HEK293 (cell line): ENCODE results near the gene SSTR4.

ENCODE experiments used
- CTCF ChIA-PET: fragments of 350-600 bp; formaldehyde crosslinking; extraction: SDS; loops from one replicate; lab custom pipeline; 2021; ENCODE audit warnings: antibody characterized with exemption; lab: Yijun Ruan, JAX
- POLR2A ChIA-PET: fragments of 300-600 bp; formaldehyde crosslinking; extraction: SDS; loops from one replicate; lab custom pipeline; 2020; ENCODE audit warnings: antibody characterized with exemption, inconsistent platforms; lab: Yijun Ruan, JAX
- H3K27ac ChIP-seq: fragments of 200-500 bp; sonication (Bioruptor generic); 2 replicates; pipeline ENCODE4 v1.5.1; 2014; ENCODE audit warnings: low read depth, low read length, control low read depth, inconsistent platforms; ENCODE audit errors: extremely low read depth
- H3K36me3 ChIP-seq, 2 experiments: fragments of 200-500 bp in 1 of 2; sonication (Bioruptor generic) in 1 of 2; 1 replicate in 1 of 2; 2 replicates in 1 of 2; pipeline ENCODE4 v1.5.1; 2014 to 2017; ENCODE audit warnings: inconsistent platforms in 2 of 2, low read length in 2 of 2; ENCODE audit not compliant: control insufficient read depth in 2 of 2, insufficient read depth in 1 of 2
- H3K4me1 ChIP-seq: fragments of 200-500 bp; sonication (Bioruptor generic); 2 replicates; pipeline ENCODE4 v1.5.1; 2014; ENCODE audit warnings: mild to moderate bottlenecking, low read length, inconsistent platforms; ENCODE audit not compliant: control insufficient read depth, insufficient read depth
- H3K4me3 ChIP-seq: 2 replicates; pipeline ENCODE4 v1.5.1; 2011; ENCODE audit warnings: low read depth, mild to moderate bottlenecking, control low read depth, low read length, moderate library complexity
- H3K9me3 ChIP-seq: fragments of 200-500 bp; sonication (Bioruptor generic); 2 replicates; pipeline ENCODE4 v1.5.1; 2014; ENCODE audit warnings: low read depth, low read length, inconsistent platforms; ENCODE audit not compliant: control insufficient read depth, insufficient read depth
- KLF10 ChIP-seq: fragments of 450-650 bp; IDR thresholded peaks from 2 replicates; pipeline ENCODE4 v1.5.1; 2018; ENCODE audit warnings: missing biosample characterization, mild to moderate bottlenecking, missing genetic modification characterization
- RBAK ChIP-seq: fragments of 450-650 bp; formaldehyde crosslinking; IDR thresholded peaks from 2 replicates; pipeline ENCODE4 v1.5.1; 2016; ENCODE audit warnings: missing biosample characterization, missing genetic modification characterization
- TRIM28 ChIP-seq: IDR thresholded peaks from 2 replicates; pipeline ENCODE4 v1.6.1; 2011; ENCODE audit warnings: low read length, control low read depth, borderline replicate concordance
- ZEB2 ChIP-seq: fragments of 450-650 bp; formaldehyde crosslinking; IDR thresholded peaks from 2 replicates; pipeline ENCODE4 v1.5.1; 2016; ENCODE audit warnings: missing biosample characterization, missing genetic modification characterization
- ZNF112 ChIP-seq: fragments of 450-650 bp; formaldehyde crosslinking; IDR thresholded peaks from 2 replicates; pipeline ENCODE4 v1.5.0; 2017; ENCODE audit warnings: missing biosample characterization, missing genetic modification characterization
- ZNF157 ChIP-seq: fragments of 450-650 bp; formaldehyde crosslinking; IDR thresholded peaks from 2 replicates; pipeline ENCODE4 v1.5.1; 2016; ENCODE audit warnings: missing biosample characterization, missing genetic modification characterization
- ZNF169 ChIP-seq: fragments of 450-650 bp; formaldehyde crosslinking; IDR thresholded peaks from 2 replicates; pipeline ENCODE4 v1.5.1; 2016; ENCODE audit warnings: missing biosample characterization, missing genetic modification characterization
- ZNF202 ChIP-seq: fragments of 450-650 bp; formaldehyde crosslinking; IDR thresholded peaks from 2 replicates; pipeline ENCODE4 v1.5.1; 2016; ENCODE audit warnings: missing biosample characterization, missing genetic modification characterization, borderline replicate concordance
- ZNF311 ChIP-seq: fragments of 450-650 bp; formaldehyde crosslinking; IDR thresholded peaks from 2 replicates; pipeline ENCODE4 v1.5.1; 2017; ENCODE audit warnings: missing biosample characterization, missing genetic modification characterization, borderline replicate concordance
- ZNF391 ChIP-seq: fragments of 450-650 bp; formaldehyde crosslinking; IDR thresholded peaks from 2 replicates; pipeline ENCODE4 v1.5.1; 2016; ENCODE audit warnings: low read depth, missing biosample characterization, missing genetic modification characterization, borderline replicate concordance
- ZNF394 ChIP-seq: fragments of 450-650 bp; formaldehyde crosslinking; IDR thresholded peaks from 2 replicates; pipeline ENCODE4 v1.5.1; 2016; ENCODE audit warnings: missing biosample characterization, missing genetic modification characterization, mild to moderate bottlenecking, moderate library complexity, borderline replicate concordance
- ZNF416 ChIP-seq: fragments of 450-650 bp; formaldehyde crosslinking; IDR thresholded peaks from 2 replicates; pipeline ENCODE4 v1.5.1; 2016; ENCODE audit warnings: missing biosample characterization, missing genetic modification characterization
- ZNF473 ChIP-seq: fragments of 450-650 bp; formaldehyde crosslinking; IDR thresholded peaks from 2 replicates; pipeline ENCODE4 v1.5.1; 2017; ENCODE audit warnings: missing biosample characterization, missing genetic modification characterization
- ZNF521 ChIP-seq: fragments of 450-650 bp; formaldehyde crosslinking; IDR thresholded peaks from 2 replicates; pipeline ENCODE4 v1.5.1; 2017; ENCODE audit warnings: missing biosample characterization, mild to moderate bottlenecking, missing genetic modification characterization
- ZNF555 ChIP-seq: fragments of 450-650 bp; formaldehyde crosslinking; conservative IDR thresholded peaks from 2 replicates; pipeline ENCODE4 v1.5.1; 2017; ENCODE audit warnings: missing biosample characterization, mild to moderate bottlenecking, missing genetic modification characterization, inconsistent platforms
- ZNF560 ChIP-seq: fragments of 450-650 bp; formaldehyde crosslinking; IDR thresholded peaks from 2 replicates; pipeline ENCODE4 v1.5.1; 2017; ENCODE audit warnings: missing biosample characterization, missing genetic modification characterization, borderline replicate concordance
- ZNF561 ChIP-seq: fragments of 450-650 bp; IDR thresholded peaks from 2 replicates; pipeline ENCODE4 v1.5.1; 2018; ENCODE audit warnings: missing biosample characterization, missing genetic modification characterization, borderline replicate concordance
- ZNF837 ChIP-seq: fragments of 450-650 bp; formaldehyde crosslinking; IDR thresholded peaks from 2 replicates; pipeline ENCODE4 v1.5.1; 2016; ENCODE audit warnings: missing biosample characterization, missing genetic modification characterization
- ZNF843 ChIP-seq: fragments of 450-650 bp; formaldehyde crosslinking; IDR thresholded peaks from 2 replicates; pipeline ENCODE4 v1.5.1; 2016; ENCODE audit warnings: missing biosample characterization, missing genetic modification characterization
- ZSCAN30 ChIP-seq: fragments of 450-650 bp; IDR thresholded peaks from 2 replicates; pipeline ENCODE4 v1.5.1; 2018; ENCODE audit warnings: missing biosample characterization, mild to moderate bottlenecking, missing genetic modification characterization, moderate library complexity
- TF ChIP-seq, protein P1 (sequence below): fragments of 450-650 bp; formaldehyde crosslinking; IDR thresholded peaks from 2 replicates; pipeline ENCODE4 v1.5.0; 2017; ENCODE audit warnings: missing biosample characterization, missing genetic modification characterization, borderline replicate concordance
- TF ChIP-seq, protein P2 (sequence below): fragments of 450-650 bp; formaldehyde crosslinking; IDR thresholded peaks from 2 replicates; pipeline ENCODE4 v1.5.1; 2016; ENCODE audit warnings: missing biosample characterization, missing genetic modification characterization
- TF ChIP-seq, protein P3 (sequence below): fragments of 450-650 bp; formaldehyde crosslinking; IDR thresholded peaks from 2 replicates; pipeline ENCODE4 v1.5.1; 2016; ENCODE audit warnings: missing biosample characterization, missing genetic modification characterization
- TF ChIP-seq, protein P4 (sequence below): fragments of 450-650 bp; formaldehyde crosslinking; IDR thresholded peaks from 2 replicates; pipeline ENCODE4 v1.5.1; 2016; ENCODE audit warnings: missing biosample characterization, missing genetic modification characterization
- TF ChIP-seq, protein P5 (sequence below): fragments of 450-650 bp; formaldehyde crosslinking; IDR thresholded peaks from 2 replicates; pipeline ENCODE4 v1.5.1; 2016; ENCODE audit warnings: missing biosample characterization, missing genetic modification characterization, borderline replicate concordance

Gene SSTR4

DNA sequence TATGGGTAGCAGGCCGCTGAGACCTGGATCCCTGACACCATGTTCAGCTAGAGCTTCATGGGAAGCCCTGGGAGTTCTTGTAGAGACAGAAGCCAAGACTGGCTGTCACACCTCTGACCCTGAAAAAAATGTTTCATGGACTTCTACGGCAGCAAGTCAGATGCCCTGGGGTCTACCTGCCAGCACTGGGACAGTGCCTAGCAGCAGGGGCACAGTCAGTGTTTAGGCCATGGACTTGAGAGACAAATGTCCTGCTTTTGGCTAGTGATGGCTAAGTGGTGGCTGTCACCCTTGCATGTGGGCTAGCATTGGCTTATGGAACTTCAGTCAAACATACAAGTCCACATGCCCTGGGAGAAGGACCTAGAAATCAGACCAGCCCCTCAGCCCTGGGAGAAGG lies 41.3 kb upstream of the SSTR4 start:
- no peaks in the 10 kb centered on the region for H3K9me3 ChIP-seq
- H3K4me1 ChIP-seq = no peaks in the 10 kb centered on the region
- POLR2A ChIA-PET = no interaction called here
- H3K27ac ChIP-seq = no peak overlapping the region
- no peak for TF ChIP-seq ZNF837
- no peak for TF ChIP-seq ZNF843 (tag by site-specific recombination)
- TF ChIP-seq, protein P1, sequence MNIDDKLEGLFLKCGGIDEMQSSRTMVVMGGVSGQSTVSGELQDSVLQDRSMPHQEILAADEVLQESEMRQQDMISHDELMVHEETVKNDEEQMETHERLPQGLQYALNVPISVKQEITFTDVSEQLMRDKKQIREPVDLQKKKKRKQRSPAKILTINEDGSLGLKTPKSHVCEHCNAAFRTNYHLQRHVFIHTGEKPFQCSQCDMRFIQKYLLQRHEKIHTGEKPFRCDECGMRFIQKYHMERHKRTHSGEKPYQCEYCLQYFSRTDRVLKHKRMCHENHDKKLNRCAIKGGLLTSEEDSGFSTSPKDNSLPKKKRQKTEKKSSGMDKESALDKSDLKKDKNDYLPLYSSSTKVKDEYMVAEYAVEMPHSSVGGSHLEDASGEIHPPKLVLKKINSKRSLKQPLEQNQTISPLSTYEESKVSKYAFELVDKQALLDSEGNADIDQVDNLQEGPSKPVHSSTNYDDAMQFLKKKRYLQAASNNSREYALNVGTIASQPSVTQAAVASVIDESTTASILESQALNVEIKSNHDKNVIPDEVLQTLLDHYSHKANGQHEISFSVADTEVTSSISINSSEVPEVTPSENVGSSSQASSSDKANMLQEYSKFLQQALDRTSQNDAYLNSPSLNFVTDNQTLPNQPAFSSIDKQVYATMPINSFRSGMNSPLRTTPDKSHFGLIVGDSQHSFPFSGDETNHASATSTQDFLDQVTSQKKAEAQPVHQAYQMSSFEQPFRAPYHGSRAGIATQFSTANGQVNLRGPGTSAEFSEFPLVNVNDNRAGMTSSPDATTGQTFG (tag by site-specific recombination) = no peak
- TF ChIP-seq TRIM28 = no peak
- no peak for TF ChIP-seq ZNF202
- no peak for TF ChIP-seq KLF10 (tag by site-specific recombination)
- no peak for TF ChIP-seq ZNF416 (tag by site-specific recombination)
- TF ChIP-seq ZNF169 (tag by site-specific recombination) = no peak
- TF ChIP-seq ZEB2 (tag by site-specific recombination) = no peak
- no peak for TF ChIP-seq ZSCAN30
- no peak overlapping the region for H3K4me3 ChIP-seq
- H3K36me3 ChIP-seq = no peaks in the 10 kb centered on the region
- CTCF ChIA-PET = no interaction called here

DNA sequence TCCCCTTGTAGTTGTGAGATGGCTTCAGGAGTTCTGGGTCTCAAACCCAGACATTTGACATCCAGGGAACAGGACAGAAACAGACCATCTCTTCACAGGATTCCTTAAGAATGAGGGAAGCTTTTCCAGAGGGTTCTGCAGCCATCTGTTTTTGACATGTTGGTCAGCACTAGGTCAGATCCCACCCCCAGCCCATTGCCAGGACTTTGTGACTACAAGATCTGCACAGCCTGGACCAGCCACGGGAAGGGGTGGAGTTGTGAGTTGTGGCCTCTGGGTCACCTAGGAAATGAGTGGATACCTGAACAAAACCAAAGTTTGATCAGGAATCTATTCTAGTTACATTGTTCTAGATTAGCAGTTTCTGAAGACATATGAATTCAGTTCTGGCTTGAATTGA lies 39.2 kb upstream of the SSTR4 start:
- H3K36me3 ChIP-seq = no peaks in the 10 kb centered on the region
- H3K4me3 ChIP-seq = no peak overlapping the region
- TF ChIP-seq ZNF521 (no peak), ZNF843 (tag by site-specific recombination) (no peak), ZNF394 (tag by site-specific recombination) (no peak), ZNF157 (tag by site-specific recombination) (no peak), ZNF561 (tag by site-specific recombination) (no peak), ZNF311 (no peak), ZNF473 (tag by site-specific recombination) (no peak), RBAK (tag by site-specific recombination) (no peak), ZNF560 (tag by site-specific recombination) (no peak), ZNF112 (tag by site-specific recombination) (no peak), ZNF555 (no peak), ZNF391 (tag by site-specific recombination) (no peak)
- TF ChIP-seq, protein P2, sequence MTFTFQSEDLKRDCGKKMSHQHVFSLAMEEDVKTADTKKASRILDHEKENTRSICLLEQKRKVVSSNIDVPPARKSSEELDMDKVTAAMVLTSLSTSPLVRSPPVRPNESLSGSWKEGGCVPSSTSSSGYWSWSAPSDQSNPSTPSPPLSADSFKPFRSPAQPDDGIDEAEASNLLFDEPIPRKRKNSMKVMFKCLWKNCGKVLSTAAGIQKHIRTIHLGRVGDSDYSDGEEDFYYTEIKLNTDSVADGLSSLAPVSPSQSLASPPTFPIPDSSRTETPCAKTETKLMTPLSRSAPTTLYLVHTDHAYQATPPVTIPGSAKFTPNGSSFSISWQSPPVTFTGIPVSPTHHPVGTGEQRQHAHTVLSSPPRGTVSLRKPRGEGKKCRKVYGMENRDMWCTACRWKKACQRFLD = no peak
- TF ChIP-seq, protein P3, sequence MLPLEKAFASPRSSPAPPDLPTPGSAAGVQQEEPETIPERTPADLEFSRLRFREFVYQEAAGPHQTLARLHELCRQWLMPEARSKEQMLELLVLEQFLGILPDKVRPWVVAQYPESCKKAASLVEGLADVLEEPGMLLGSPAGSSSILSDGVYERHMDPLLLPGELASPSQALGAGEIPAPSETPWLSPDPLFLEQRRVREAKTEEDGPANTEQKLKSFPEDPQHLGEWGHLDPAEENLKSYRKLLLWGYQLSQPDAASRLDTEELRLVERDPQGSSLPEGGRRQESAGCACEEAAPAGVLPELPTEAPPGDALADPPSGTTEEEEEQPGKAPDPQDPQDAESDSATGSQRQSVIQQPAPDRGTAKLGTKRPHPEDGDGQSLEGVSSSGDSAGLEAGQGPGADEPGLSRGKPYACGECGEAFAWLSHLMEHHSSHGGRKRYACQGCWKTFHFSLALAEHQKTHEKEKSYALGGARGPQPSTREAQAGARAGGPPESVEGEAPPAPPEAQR (tag by site-specific recombination) = no peak
- TF ChIP-seq, protein P4, sequence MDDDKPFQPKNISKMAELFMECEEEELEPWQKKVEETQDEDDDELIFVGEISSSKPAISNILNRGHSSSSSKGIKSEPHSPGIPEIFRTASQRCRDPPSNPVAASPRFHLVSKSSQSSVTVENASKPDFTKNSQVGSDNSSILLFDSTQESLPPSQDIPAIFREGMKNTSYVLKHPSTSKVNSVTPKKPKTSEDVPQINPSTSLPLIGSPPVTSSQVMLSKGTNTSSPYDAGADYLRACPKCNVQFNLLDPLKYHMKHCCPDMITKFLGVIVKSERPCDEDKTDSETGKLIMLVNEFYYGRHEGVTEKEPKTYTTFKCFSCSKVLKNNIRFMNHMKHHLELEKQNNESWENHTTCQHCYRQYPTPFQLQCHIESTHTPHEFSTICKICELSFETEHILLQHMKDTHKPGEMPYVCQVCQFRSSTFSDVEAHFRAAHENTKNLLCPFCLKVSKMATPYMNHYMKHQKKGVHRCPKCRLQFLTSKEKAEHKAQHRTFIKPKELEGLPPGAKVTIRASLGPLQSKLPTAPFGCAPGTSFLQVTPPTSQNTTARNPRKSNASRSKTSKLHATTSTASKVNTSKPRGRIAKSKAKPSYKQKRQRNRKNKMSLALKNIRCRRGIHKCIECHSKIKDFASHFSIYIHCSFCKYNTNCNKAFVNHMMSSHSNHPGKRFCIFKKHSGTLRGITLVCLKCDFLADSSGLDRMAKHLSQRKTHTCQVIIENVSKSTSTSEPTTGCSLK (tag by site-specific recombination) = no peak
- TF ChIP-seq, protein P5, sequence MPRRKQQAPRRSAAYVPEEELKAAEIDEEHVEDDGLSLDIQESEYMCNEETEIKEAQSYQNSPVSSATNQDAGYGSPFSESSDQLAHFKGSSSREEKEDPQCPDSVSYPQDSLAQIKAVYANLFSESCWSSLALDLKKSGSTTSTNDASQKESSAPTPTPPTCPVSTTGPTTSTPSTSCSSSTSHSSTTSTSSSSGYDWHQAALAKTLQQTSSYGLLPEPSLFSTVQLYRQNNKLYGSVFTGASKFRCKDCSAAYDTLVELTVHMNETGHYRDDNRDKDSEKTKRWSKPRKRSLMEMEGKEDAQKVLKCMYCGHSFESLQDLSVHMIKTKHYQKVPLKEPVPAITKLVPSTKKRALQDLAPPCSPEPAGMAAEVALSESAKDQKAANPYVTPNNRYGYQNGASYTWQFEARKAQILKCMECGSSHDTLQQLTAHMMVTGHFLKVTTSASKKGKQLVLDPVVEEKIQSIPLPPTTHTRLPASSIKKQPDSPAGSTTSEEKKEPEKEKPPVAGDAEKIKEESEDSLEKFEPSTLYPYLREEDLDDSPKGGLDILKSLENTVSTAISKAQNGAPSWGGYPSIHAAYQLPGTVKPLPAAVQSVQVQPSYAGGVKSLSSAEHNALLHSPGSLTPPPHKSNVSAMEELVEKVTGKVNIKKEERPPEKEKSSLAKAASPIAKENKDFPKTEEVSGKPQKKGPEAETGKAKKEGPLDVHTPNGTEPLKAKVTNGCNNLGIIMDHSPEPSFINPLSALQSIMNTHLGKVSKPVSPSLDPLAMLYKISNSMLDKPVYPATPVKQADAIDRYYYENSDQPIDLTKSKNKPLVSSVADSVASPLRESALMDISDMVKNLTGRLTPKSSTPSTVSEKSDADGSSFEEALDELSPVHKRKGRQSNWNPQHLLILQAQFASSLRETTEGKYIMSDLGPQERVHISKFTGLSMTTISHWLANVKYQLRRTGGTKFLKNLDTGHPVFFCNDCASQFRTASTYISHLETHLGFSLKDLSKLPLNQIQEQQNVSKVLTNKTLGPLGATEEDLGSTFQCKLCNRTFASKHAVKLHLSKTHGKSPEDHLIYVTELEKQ (tag by site-specific recombination) = no peak
- POLR2A ChIA-PET = no interaction called here
- H3K9me3 ChIP-seq = no peaks in the 10 kb centered on the region
- no peak overlapping the region for H3K27ac ChIP-seq
- CTCF ChIA-PET = no interaction called here
- H3K4me1 ChIP-seq = no peaks in the 10 kb centered on the region
